HG02938 (cell line): ENCODE results near the gene DTNB.
A peak's percentile ranks its signal among the peaks of the same experiment; 100 is the strongest.

Source experiments
- ATAC-seq: cut with Tn5 transposase; IDR thresholded peaks from one replicate; pipeline ENCODE4 v1.9.1; 2021; ENCODE audit warnings: mild to moderate bottlenecking, moderate library complexity; ENCODE audit not compliant: unreplicated experiment

DTNB gene

DNA sequence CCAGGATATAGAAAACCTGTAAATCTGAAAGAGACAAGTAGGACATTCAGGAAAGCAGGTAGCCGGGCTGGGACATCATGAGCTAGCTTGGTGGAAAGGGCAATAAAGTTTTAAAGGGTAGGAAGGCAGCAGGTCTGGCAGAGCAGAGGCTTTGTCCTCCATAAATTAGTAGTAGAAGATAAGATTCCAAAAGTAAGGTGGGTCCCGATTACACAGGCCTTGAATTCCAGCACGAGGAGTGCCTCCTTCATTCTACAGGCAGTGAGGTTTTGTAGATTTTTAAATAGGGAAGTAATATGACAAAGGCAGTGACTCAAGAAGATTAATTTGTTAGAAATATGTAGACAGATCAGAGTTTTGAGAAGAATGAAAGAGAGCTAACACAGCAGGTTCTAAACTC lies 160.7 kb downstream of the DTNB start:
- no peak for ATAC-seq

GRCh38 chr2:25506226-25506625 lies 167.2 kb downstream of the DTNB start:
- no peak for ATAC-seq

- no peak for ATAC-seq
These were observed 167.8 kb downstream of the DTNB start for GRCh38 chr2:25505622-25506021.

- no peak for ATAC-seq
These were observed 168.2 kb downstream of the DTNB start for GRCh38 chr2:25505182-25505581.

DNA sequence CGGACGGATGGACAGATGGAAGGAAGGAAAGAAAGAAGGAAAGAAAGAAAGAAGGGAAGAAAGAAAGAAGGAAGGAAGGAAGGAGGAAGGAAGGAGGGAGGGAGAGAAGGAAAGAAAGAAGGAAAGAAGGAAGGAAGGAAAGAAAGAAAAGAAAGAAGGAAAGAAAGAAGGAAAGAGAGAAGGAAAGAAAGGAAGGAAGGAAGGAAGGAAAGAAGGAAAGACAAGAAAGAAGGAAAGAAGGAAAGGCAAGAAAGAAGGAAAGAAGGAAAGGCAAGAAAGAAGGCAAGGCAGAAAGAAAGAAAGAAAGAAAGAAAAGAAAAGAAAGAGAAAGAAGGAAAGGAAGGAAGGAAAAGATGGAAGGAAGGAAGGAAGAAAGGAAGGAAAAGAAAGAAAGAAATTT lies 169.1 kb downstream of the DTNB start:
- ATAC-seq, result no peak

- ATAC-seq, result no peak
These were observed 174.2 kb downstream of the DTNB start for GRCh38 chr2:25499157-25499556.

- ATAC-seq, result no peak
These were observed 175.4 kb downstream of the DTNB start for GRCh38 chr2:25497918-25498407.

DNA sequence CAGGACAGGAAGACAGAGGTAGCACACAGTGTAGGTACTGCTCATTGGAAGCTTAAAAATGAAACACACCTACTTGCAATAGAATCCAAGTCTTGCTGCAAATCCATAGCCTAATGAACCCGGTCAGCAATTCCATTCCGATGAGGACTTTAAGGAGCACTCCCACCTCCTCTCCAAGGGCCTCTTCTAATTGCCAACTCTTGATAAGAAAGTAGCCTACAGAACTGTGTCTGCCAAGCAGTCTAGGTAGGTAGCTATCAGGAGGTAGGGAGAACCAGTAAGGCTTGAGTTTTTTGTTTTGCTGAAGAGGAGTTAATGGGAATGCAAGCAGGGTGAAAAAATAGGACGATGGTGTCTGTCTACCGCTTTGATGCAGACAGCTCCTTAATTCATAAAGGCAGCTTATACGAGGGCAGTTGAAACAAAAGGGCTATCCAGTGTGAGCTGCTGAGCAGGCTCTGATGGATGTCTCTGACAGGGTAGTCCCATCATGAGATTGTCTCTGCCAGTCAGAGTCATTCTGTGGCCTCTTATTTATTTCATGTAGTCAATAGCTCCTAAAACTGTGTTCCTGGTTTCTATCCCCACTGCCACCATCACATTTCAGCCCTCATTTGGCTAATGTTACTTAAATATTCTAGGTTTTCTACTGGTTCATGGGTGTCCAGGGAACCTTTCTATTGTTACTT lies 176.0 kb downstream of the DTNB start:
- ATAC-seq, result no peak

- ATAC-seq, result no peak
These were observed 178.8 kb downstream of the DTNB start for GRCh38 chr2:25494616-25495015.

GRCh38 chr2:25493207-25493606 lies 180.2 kb downstream of the DTNB start:
- ATAC-seq, result no peak

GRCh38 chr2:25492726-25493125 lies 180.7 kb downstream of the DTNB start:
- ATAC-seq, result no peak

DNA sequence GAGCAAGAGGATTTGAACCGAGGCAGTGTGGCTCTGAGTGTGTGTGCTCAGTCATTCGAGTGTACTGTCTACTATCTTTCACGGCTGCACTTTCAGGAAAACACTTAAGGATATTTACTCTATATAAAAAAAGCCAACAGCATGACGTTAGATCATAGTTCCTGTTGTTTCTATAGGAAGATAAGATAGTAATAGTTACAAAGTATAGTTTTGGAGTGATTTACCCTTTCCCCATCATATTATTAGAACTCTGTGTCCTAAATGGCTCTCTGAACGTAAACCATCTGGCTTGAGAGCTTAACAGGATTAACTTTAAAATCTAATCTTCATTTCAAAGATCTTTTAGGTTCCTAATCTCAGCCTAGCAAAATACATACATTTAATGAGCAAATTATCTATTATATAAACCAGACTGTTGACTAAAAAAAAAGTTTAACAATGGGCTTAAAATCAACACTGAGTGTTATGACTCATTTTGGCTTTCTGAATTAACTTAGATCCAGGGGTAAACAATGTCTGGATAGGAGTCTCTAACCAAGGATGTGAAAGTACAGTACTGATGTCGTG lies 181.3 kb downstream of the DTNB start:
- no peak for ATAC-seq

DNA sequence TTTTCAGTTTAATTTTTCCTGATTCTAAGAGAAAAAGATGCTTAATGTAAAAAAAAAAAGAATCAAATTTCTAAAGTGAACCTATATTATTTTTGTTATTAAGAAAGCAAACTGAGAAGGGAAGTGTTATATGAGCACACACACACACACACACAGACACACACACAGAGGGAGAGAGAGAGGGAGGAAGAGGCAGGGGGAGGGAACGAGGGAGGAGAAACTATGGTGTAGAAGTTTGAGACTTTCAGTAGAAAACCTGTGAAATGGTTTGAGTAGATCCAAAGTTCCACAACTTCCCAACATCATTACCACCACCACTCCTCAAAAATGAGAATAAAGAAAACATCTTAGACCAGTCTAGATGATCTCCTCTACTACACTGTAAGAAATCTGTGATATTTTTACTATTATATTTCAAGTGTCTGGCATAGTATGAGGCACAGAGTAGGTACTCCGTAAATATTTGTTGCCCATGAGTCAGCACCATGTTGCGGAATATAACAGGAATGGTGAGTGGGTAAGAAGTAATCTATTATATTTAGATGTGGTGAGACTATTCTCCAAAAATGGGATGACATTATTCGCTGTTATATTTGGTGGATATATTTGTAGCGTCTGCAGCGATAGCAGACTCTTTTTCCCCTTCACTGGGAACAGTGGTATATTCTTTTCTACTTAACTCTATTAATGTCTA lies 182.2 kb downstream of the DTNB start:
- no peak for ATAC-seq

GRCh38 chr2:25490217-25490616 lies 183.2 kb downstream of the DTNB start:
- no peak for ATAC-seq

- no peak for ATAC-seq
These were observed 183.7 kb downstream of the DTNB start for GRCh38 chr2:25489631-25490030.

GRCh38 chr2:25483607-25484266 lies 189.6 kb downstream of the DTNB start:
- peak; percentile 76 for ATAC-seq

GRCh38 chr2:25482341-25482740 lies 191.0 kb downstream of the DTNB start:
- ATAC-seq, result no peak

DNA sequence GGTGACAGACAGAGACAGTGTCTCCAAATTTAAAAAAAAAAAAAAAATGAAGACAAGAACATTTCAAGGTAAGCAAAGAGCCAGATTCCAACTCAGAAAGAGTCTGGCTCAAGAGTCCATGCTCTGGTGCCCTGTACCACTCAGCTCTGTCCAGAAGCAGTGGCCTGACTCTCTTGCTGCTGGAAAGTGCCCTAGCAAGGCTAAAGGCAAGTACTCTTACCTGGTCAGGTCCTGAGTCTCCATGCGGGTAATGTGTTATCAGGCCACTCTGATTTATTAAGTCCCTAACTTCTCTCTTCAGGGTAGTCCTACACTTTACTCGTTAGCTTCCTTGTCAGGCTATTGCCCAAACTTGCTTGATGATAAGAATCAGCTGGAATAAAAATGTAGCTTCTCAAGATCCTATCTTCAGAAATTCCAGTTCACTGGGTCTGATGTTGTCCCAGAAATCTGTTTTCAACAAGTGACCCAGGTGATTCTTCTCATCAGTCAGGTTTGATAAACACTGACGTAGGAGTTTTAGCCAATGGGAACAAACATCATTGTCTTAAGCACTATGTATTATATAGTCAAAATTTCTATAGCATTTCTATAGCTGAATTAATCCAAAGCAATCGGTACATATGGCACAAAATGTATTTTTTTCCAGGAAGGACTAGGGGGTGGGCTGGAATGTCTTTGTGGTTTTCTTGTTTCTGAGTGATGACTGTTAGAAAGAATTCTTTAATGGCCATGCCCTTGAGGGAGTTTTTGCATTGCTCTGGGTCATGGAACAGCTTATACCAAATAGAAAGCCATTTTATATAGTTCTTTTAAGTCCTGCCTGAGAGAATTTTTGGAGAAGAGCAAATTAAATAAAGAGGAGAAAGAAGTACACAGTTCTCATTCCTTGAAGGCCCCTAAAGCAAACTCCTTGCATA lies 191.7 kb downstream of the DTNB start:
- no peak for ATAC-seq

DNA sequence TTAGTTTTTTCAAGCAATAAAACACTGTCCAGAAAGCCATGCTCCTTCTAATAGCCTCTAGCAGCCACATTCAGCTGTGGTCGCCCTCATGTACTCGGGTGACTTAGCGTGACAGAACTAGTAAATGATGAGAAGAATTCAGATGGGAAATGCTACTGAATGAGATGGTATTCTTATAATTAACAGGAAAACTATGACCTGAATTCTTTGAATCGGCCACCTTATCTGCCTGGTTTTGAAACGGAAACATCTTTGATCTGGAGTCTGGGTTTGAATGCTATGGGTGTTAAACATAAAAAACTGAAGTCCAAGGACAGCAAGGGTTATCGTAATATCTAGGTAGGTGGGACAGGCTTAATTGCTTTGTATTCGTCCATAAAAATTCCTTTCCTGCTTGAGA lies 192.8 kb downstream of the DTNB start:
- no peak for ATAC-seq

DNA sequence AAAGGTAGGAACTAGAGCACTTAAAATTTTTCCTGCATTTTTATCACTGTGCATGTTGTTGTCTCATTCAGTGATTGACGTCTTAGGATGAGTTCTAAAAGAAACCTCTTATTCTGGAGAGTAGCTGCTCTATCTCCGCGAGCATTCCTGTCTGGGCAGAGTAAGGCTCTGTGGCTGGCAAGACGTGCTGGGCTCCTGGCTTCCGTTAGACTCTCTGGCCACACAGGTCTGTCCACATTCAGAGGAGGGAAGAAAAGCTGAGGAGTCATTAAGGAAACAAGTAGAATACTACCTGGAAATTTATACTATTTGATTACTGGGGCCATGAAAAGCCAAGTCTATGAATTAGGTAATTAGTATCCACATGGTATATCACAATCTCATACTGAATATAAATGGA lies 193.6 kb downstream of the DTNB start:
- ATAC-seq, result no peak

DNA sequence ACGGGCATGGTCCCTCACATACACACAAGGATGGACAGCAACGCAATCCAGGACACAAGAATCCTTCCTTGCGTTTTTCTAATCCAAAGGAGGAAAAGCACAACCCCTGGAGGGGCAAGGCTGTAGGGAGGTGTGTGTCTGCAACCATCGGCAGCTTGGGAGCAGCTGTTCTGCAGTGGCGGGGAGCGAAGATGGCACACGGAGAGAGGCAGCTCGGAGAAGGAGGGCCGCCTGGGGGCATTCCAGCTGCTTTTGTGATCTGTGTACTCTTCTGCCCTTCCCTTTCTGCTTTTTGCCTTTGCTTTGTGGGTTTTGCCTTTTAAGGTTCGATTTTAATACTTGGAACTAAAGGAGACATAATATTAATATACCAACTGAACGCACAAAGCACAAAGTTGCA lies 194.6 kb downstream of the DTNB start:
- no peak for ATAC-seq
